ENCODE results near the gene PSMD14.

The PSMD14 gene

DNA sequence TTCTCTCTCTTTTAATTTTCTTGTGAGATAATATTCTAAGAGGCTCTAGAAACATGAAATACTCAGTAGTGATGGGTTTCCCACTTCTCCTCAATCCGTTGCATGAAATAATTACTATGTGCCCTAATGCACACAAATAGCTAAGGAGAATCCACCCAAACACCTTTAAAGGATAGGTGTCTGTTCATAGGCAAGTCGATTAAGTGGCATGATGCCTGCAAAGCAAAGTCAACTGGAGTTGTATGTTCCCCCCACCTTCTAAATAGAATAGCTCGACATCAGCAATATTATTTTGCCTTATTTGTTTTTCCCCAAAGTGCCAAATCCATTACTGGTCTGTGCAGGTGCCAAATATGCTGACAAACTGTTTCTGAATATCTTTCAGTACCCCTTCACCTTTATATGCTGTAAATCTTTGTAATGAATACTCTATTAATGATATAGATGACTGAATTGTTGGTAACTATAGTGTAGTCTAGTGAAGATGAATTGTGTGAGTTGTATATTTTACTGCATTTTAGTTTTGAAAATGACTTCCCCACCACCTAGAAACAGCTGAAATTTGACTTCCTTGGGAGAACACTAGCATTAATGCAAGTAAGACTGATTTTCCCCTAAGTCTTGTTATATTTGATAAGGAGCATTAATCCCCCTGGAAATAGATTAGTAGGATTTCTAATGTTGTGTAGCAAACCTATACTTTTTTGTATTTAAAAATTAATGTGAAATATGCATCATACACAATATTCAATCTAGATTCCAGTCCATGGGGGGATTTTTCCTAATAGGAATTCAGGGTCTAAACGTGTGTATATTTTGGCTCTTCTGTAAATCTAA lies 116.9 kb downstream of the PSMD14 start:
- H3K4me3 Mint-ChIP-seq = peak overlapping the region; percentile 80
- H3K36me3 Mint-ChIP-seq (ENCODE audit: low read depth) = no peaks in the 10 kb centered on the region
- peaks cover 3% of the 10 kb centered on the region for H3K9me3 Mint-ChIP-seq
- peaks cover 14% of the 10 kb centered on the region for H3K4me1 Mint-ChIP-seq
- no peak overlapping the region for H3K27ac Mint-ChIP-seq
- peaks cover 100% of the 10 kb centered on the region for H3K27me3 Mint-ChIP-seq (ENCODE audit: low read depth, poor library complexity)
- no peak for DNase-seq
- TF ChIP-seq, protein P1, sequence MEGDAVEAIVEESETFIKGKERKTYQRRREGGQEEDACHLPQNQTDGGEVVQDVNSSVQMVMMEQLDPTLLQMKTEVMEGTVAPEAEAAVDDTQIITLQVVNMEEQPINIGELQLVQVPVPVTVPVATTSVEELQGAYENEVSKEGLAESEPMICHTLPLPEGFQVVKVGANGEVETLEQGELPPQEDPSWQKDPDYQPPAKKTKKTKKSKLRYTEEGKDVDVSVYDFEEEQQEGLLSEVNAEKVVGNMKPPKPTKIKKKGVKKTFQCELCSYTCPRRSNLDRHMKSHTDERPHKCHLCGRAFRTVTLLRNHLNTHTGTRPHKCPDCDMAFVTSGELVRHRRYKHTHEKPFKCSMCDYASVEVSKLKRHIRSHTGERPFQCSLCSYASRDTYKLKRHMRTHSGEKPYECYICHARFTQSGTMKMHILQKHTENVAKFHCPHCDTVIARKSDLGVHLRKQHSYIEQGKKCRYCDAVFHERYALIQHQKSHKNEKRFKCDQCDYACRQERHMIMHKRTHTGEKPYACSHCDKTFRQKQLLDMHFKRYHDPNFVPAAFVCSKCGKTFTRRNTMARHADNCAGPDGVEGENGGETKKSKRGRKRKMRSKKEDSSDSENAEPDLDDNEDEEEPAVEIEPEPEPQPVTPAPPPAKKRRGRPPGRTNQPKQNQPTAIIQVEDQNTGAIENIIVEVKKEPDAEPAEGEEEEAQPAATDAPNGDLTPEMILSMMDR (IDR thresholded peaks at IDR 0.05) = no peak

DNA sequence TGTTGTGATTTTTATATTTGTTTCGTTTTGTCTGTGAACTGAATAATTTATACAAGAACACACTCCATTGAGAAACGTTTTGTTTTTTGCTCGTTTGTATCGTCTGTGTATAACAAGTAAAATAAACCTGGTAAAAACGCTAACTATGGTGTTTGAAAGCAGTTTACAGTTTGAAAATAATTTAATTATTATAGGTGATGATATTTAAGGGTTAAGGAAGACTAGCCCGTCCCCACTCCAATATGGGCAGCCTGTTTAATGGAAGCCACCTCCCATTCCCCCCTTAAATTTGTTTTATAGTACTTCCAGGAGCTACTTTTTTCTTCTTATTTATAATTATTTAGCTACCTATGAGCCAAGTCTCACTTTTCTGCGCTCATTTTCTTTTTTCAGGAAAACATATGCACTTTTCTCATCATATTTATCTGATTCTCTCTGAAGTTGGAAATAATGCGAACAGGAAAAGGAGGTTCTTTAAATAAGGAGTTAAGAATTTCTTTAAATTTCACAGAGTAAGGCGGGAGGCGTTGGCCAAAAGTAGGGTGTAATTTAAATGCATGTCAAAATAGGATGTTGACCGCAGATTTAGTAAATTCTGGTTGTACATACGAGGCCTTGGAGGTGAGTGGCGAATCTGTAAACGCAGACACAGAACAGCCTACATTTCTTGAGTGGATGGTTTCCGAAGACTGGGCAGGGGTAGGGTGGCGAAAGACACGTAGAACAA lies 117.7 kb downstream of the PSMD14 start:
- Mint-ChIP-seq H3K9me3 (no peaks in the 10 kb centered on the region), H3K27ac (no peak overlapping the region)

DNA sequence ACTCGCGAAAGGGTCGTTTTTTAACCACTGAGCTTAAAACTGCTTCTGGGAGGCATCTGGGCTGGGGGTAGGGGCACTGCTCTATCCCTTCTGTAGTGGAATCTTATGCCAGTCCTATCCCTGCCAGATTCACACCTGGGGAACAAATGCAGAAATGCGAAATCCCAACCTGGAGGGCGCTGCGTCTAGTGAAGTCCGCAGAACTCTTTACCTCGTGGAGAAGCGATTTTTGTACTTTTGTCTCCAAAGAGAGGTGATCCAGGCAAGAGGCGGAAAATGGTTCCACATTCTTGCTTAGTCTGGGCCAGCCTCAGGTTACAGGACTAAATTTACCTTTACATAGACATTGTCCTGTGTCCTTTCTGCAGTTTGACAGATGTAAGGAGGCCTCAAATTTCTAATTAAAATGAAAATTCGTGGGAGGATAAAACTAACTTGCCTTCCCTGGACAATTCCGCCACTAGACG lies 118.3 kb downstream of the PSMD14 start:
- peaks cover 100% of the 10 kb centered on the region for H3K27me3 Mint-ChIP-seq (ENCODE audit: low read depth, poor library complexity)
- H3K9me3 Mint-ChIP-seq = no peaks in the 10 kb centered on the region
- H3K27ac Mint-ChIP-seq = no peak overlapping the region
- H3K4me1 Mint-ChIP-seq = peaks cover 14% of the 10 kb centered on the region
- peak overlapping the region; percentile 65 for H3K4me3 Mint-ChIP-seq
- DNase-seq = peak; percentile 5
- TF ChIP-seq, protein P1 (IDR thresholded peaks at IDR 0.05) = peak; percentile 37
- H3K36me3 Mint-ChIP-seq (ENCODE audit: low read depth) = no peaks in the 10 kb centered on the region

More for the DNA sequence above, 117.7 kb downstream of the PSMD14 start:
- Mint-ChIP-seq H3K4me1 (peaks cover 14% of the 10 kb centered on the region), H3K27me3 (ENCODE audit: low read depth, poor library complexity) (peaks cover 100% of the 10 kb centered on the region), H3K4me3 (no peak overlapping the region), H3K36me3 (ENCODE audit: low read depth) (no peaks in the 10 kb centered on the region)
- TF ChIP-seq, protein P1 (IDR thresholded peaks at IDR 0.05) = no peak
- no peak for DNase-seq

DNA sequence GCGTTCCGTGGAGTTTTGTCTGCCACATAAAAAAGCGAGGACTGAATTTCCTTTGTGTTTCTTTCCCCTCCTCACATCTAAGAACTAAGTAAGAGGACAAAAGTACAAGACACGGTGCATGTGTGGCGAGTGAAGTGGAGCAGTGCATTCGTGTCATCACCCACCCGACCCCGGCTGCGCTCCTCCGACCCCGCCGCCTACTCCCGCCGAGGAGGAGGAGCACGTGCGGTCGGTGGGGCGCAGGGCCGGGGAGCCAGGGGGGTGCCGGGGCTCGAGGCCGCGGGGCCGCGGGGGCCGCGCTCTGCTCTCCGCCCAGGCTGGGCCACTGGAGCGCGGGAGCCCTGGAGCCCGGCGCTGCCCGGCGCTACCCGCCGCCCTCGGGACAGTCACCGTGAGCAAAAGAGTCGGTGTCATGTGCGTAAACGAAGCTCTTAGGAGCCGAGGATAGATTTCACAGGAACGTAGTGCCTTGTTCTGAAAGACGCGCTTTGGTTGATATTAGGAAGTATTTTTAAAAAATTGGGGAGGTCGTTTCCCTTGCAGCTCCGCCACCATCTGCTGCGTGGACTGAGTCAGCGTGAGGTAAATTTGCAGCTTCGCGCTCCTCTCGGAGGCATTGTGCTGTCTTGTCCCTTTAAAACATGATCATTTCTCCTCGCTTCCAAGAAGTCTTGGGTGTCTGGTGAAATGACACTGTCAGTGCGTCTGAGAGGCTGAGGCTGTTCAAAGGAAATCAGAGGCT lies 118.9 kb downstream of the PSMD14 start:
- peaks cover 100% of the 10 kb centered on the region for H3K27me3 Mint-ChIP-seq (ENCODE audit: low read depth, poor library complexity)
- H3K36me3 Mint-ChIP-seq (ENCODE audit: low read depth) = no peaks in the 10 kb centered on the region
- peaks cover 14% of the 10 kb centered on the region for H3K4me1 Mint-ChIP-seq
- no peak overlapping the region for H3K27ac Mint-ChIP-seq
- no peaks in the 10 kb centered on the region for H3K9me3 Mint-ChIP-seq
- TF ChIP-seq, protein P1 (IDR thresholded peaks at IDR 0.05) = no peak
- peak overlapping the region; percentile 75 for H3K4me3 Mint-ChIP-seq
- peak; percentile 56 for DNase-seq

DNA sequence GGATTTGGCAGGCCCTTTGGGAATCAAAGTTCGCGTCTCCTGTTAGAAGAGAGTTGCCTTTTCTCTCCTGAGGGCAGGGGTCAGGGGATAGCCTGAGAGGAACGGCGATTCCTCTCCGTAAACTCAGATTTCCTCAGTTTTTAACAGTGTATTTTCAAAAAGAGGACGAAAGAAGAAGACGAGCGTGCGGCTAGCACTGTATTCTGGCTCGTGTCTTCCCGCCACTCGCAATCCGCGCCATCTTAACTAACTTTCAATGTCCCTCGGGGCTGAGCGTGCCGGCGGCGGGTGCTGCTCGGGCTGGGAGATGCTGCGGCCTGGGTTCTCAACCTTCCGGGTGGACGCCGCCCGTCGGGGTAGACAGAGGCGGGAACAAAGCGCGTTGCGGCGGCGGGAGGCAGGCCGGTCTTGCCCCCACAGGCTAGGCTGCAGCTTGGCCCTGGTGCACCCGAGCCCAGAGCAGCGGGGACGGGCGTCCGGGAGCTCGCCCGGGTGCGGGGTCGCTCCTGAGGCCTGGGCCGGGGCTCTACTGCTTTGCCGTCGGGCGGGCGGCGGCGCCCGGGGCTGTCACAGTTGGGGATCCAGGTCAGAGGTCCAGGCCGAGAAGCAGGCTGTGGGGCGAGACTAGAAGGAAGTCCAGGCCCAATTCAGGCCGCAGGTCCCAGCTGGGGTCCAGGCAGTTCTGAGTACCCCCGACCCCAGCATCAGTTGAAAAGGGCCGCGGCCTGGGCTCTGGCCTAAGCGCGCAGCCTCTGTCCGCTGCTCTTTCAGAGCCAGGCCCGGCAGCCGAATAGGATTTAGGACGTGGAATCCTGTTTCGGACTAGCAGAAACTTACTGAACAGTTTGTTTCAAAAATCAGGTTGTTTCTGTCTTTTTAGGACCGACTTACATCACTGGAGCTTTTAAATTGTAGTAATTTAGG lies 119.7 kb downstream of the PSMD14 start:
- TF ChIP-seq, protein P1 (IDR thresholded peaks at IDR 0.05) = no peak
- H3K4me1 Mint-ChIP-seq = peaks cover 14% of the 10 kb centered on the region
- peaks cover 100% of the 10 kb centered on the region for H3K27me3 Mint-ChIP-seq (ENCODE audit: low read depth, poor library complexity)
- peak; percentile 25 for DNase-seq
- H3K9me3 Mint-ChIP-seq = no peaks in the 10 kb centered on the region
- H3K27ac Mint-ChIP-seq = no peak overlapping the region
- H3K4me3 Mint-ChIP-seq = peak overlapping the region; percentile 75
- no peaks in the 10 kb centered on the region for H3K36me3 Mint-ChIP-seq (ENCODE audit: low read depth)
